ENCODE measurements around the gene DPAGT1.

GRCh38 chr11:119077839-119078238 lies 23.8 kb downstream of the DPAGT1 start:
- no peak for TF ChIP-seq CTCF (conservative IDR thresholded peaks at IDR 0.05; ENCODE audit: low read length)
- no peak for TF ChIP-seq EZH2phosphoT487 (IDR thresholded peaks at IDR 0.05; ENCODE audit: borderline replicate concordance, low read depth, low read length)
